Uterus (tissue), 2 donors: Measurements from ENCODE around the gene RAD51B.
"Not testable (repeated sequence)": the region's sequence is repeated elsewhere in the genome, so short reads cannot be mapped to it uniquely, and the experiment has no call there.

ENCODE experiments used
- POLR2A ChIP-seq, 2 donors: fragments of 450-650 bp; IDR thresholded peaks; one replicate each; pipeline ENCODE4 v1.6.1; 2016; ENCODE audit warnings: antibody characterized with exemption in 2 of 2, mild to moderate bottlenecking in 1 of 2, moderate library complexity in 1 of 2
- TF ChIP-seq, protein P1 (sequence below), 4 experiments: fragments of 200-600 bp in 2 of 4; fragments of 450-650 bp in 2 of 4; sonication (generic) in 2 of 4; IDR thresholded peaks; one replicate each; pipeline ENCODE4 v1.5.1; 2016 to 2019; ENCODE audit warnings: antibody characterized with exemption in 4 of 4, mild to moderate bottlenecking in 2 of 4, moderate library complexity in 1 of 4

DNA sequence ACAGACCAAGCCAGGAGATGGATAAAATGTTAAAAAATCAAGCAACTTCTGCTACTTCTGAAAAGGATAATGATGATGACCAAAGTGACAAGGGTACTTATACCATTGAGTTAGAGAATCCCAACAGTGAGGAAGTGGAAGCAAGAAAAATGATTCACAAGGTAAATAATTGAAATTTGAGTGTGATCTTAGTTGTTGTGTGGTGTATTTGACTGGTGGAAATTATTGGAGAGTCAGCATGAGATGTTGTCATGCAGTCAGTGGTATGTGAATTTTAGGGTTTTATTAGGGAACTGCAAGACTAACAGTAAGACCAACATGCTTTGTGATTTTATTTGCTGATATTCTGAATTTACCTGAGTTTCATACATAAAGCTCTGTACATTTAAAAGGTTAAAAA is 296.4 kb downstream of the RAD51B start:
- TF ChIP-seq, protein P1, sequence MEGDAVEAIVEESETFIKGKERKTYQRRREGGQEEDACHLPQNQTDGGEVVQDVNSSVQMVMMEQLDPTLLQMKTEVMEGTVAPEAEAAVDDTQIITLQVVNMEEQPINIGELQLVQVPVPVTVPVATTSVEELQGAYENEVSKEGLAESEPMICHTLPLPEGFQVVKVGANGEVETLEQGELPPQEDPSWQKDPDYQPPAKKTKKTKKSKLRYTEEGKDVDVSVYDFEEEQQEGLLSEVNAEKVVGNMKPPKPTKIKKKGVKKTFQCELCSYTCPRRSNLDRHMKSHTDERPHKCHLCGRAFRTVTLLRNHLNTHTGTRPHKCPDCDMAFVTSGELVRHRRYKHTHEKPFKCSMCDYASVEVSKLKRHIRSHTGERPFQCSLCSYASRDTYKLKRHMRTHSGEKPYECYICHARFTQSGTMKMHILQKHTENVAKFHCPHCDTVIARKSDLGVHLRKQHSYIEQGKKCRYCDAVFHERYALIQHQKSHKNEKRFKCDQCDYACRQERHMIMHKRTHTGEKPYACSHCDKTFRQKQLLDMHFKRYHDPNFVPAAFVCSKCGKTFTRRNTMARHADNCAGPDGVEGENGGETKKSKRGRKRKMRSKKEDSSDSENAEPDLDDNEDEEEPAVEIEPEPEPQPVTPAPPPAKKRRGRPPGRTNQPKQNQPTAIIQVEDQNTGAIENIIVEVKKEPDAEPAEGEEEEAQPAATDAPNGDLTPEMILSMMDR (IDR thresholded peaks at IDR 0.05): not testable (repeated sequence)
- TF ChIP-seq POLR2A (IDR thresholded peaks at IDR 0.05): not testable (repeated sequence)
